ENCODE results near the gene LYPLA2.
A peak's percentile ranks its signal among the peaks of the same experiment; 100 is the strongest.

LYPLA2 gene

GRCh38 chr1:23837908-23838307 lies 47.0 kb downstream of the LYPLA2 start:
- DNase-seq (ENCODE audit: low spot score) = no peak

- DNase-seq (ENCODE audit: low spot score) = peak; percentile 67
Observed at GRCh38 chr1:23838401-23838866, 47.5 kb downstream of the LYPLA2 start.

GRCh38 chr1:23843644-23844043 lies 52.7 kb downstream of the LYPLA2 start:
- DNase-seq (ENCODE audit: low spot score) = no peak

All from LoVo (cell line).